OCI-LY3 (cell line): ENCODE data around the gene PICK1.
"Not testable (repeated sequence)": the region's sequence is repeated elsewhere in the genome, so short reads cannot be mapped to it uniquely, and the experiment has no call there.

Experiments used
- H2AFZ ChIP-seq: fragments of 200-600, 300-600 bp; shearing (Covaris generic); 2 replicates; pipeline ENCODE4 v1.6.0; 2014; ENCODE audit warnings: antibody characterized with exemption, low read depth, low read length
- H3K27ac ChIP-seq: fragments of 200-600, 300-600 bp; sonication (generic); 2 replicates; pipeline ENCODE4 v1.5.1; 2014; ENCODE audit warnings: mild to moderate bottlenecking, low read length, moderate library complexity, mixed read lengths
- H3K27me3 ChIP-seq: fragments of 200-600, 300-600 bp; sonication (generic); 2 replicates; pipeline ENCODE4 v1.6.1; 2014; ENCODE audit warnings: low read depth, low read length, mixed read lengths
- H3K36me3 ChIP-seq: fragments of 200-600, 300-600 bp; sonication (generic); replicated peaks from 2 replicates; pipeline ENCODE3; 2014; ENCODE audit warnings: low read depth, low read length, mixed read lengths
- H3K4me1 ChIP-seq: fragments of 300-600, 200-600 bp; sonication (generic); 2 replicates; pipeline ENCODE4 v1.6.1; 2014; ENCODE audit warnings: low read length, mixed read lengths
- H3K4me2 ChIP-seq: fragments of 200-600, 300-600 bp; sonication (generic); 2 replicates; pipeline ENCODE4 v1.6.1; 2014; ENCODE audit warnings: low read length, mixed read lengths
- H3K4me3 ChIP-seq: fragments of 300-600, 200-600 bp; sonication (generic); 2 replicates; pipeline ENCODE4 v1.5.1; 2014; ENCODE audit warnings: antibody characterized with exemption, mild to moderate bottlenecking, low read length, moderate library complexity
- H3K79me2 ChIP-seq: fragments of 300-600, 200-600 bp; shearing (Covaris generic); 2 replicates; pipeline ENCODE4 v1.6.1; 2014; ENCODE audit warnings: mild to moderate bottlenecking, low read length, mixed read lengths
- H3K9ac ChIP-seq: fragments of 300-600, 200-600 bp; shearing (Covaris generic); 2 replicates; pipeline ENCODE4 v1.6.0; 2014; ENCODE audit warnings: mild to moderate bottlenecking, low read length, moderate library complexity
- H3K9me3 ChIP-seq: fragments of 200-600, 300-600 bp; shearing (Covaris generic); 2 replicates; pipeline ENCODE4 v1.6.1; 2014; ENCODE audit warnings: low read length, mixed read lengths; ENCODE audit not compliant: insufficient read depth
- H4K20me1 ChIP-seq: fragments of 200-600, 300-600 bp; sonication (generic); 2 replicates; pipeline ENCODE4 v1.6.1; 2016; ENCODE audit warnings: low read length, mixed read lengths; ENCODE audit not compliant: insufficient read depth
- EZH2phosphoT487 ChIP-seq: fragments of 200-600 bp; shearing (Covaris generic); IDR thresholded peaks from 2 replicates; pipeline ENCODE4 v1.6.1; 2018; ENCODE audit warnings: antibody characterized with exemption, mixed run types, low read depth
- TF ChIP-seq, protein P1 (sequence below): fragments of 200-600, 300-600 bp; sonication (generic); IDR thresholded peaks from 2 replicates; pipeline ENCODE4 v1.5.1; 2014; ENCODE audit warnings: antibody characterized with exemption, low read length, low read depth

The PICK1 gene

DNA sequence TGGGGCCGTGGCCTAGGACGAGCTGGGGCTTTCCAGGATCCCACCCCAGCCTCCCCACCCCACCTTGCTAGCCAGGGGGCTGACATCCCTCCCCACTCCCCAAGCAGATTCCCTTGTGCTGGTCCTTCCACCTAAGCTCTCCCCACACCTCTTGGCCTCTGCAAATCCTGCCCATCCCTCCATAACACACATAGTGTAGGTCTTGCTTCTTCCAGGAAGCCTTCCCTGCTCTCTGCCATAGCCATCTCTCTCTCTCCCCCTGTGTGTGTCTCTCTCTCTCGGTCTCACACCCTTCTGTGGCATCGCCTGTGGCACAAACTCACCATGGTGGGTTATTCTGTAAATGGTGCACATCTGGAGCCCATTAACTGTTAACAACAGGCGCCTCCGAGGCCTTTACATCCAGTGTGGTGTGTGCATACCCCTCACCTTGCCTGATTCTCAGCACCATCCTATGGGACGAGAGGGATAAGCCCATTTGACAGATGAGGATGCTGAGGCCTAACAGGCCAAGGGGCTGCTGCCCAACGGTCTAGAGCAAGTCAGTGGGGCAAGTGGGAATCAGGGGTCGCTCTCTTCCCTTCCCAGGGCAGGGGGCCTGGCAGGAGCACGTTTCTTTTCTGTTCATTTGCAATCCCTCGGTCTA lies 22.2 kb upstream of the PICK1 start:
- peak overlapping the region; percentile 55 for H3K4me2 ChIP-seq

DNA sequence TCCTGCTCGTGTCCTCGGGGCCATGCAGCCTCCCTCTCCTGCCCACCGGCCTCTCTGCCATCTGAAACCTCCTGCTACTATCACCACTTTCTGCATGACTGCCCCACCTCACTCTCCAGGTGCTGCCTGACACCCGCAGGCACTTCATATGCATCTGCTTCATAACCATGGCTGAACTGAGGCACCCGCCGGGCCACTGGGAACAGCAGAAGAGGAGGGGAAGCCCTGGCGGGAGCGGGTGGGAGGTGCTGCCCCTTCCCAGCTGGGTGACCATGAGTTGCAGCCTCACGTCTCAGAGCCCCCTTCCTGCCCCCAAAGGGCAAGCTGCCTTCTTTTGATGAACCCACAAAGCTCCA lies 21.7 kb upstream of the PICK1 start:
- H3K4me3 ChIP-seq, result no peak overlapping the region
- peaks cover 20% of the 10 kb centered on the region for H3K4me1 ChIP-seq
- H3K9ac ChIP-seq, result no peak overlapping the region
- H3K4me2 ChIP-seq, result peak overlapping the region; percentile 23; the same call in 1 of the 2 replicates
- no peak for TF ChIP-seq EZH2phosphoT487
- TF ChIP-seq, protein P1, sequence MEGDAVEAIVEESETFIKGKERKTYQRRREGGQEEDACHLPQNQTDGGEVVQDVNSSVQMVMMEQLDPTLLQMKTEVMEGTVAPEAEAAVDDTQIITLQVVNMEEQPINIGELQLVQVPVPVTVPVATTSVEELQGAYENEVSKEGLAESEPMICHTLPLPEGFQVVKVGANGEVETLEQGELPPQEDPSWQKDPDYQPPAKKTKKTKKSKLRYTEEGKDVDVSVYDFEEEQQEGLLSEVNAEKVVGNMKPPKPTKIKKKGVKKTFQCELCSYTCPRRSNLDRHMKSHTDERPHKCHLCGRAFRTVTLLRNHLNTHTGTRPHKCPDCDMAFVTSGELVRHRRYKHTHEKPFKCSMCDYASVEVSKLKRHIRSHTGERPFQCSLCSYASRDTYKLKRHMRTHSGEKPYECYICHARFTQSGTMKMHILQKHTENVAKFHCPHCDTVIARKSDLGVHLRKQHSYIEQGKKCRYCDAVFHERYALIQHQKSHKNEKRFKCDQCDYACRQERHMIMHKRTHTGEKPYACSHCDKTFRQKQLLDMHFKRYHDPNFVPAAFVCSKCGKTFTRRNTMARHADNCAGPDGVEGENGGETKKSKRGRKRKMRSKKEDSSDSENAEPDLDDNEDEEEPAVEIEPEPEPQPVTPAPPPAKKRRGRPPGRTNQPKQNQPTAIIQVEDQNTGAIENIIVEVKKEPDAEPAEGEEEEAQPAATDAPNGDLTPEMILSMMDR, result no peak
- no peaks in the 10 kb centered on the region for H3K9me3 ChIP-seq
- peak overlapping the region; percentile 57; the same call in 1 of the 2 replicates for H2AFZ ChIP-seq
- H3K79me2 ChIP-seq, result no peaks in the 10 kb centered on the region
- H3K27me3 ChIP-seq, result no peaks in the 10 kb centered on the region
- H3K27ac ChIP-seq, result no peak overlapping the region
- no peaks in the 10 kb centered on the region for H3K36me3 ChIP-seq
- H4K20me1 ChIP-seq, result no peaks in the 10 kb centered on the region

More for the DNA sequence above, 22.2 kb upstream of the PICK1 start:
- H3K36me3 ChIP-seq, result no peaks in the 10 kb centered on the region
- H3K4me3 ChIP-seq, result 0 out of 2 replicates have a peak overlapping the region, but pooled peaks have one; percentile 8
- H3K4me1 ChIP-seq, result peaks cover 20% of the 10 kb centered on the region
- H3K27me3 ChIP-seq, result 0 out of 2 replicates have a peak, but pooled peaks cover 2% of the 10 kb centered on the region
- TF ChIP-seq, protein P1, result no peak
- TF ChIP-seq EZH2phosphoT487, result no peak
- no peaks in the 10 kb centered on the region for H3K9me3 ChIP-seq
- H3K27ac ChIP-seq, result no peak overlapping the region
- peak overlapping the region; percentile 57 for H2AFZ ChIP-seq
- H3K79me2 ChIP-seq, result no peaks in the 10 kb centered on the region
- H4K20me1 ChIP-seq, result no peaks in the 10 kb centered on the region
- H3K9ac ChIP-seq, result peak overlapping the region; percentile 13; the same call in 1 of the 2 replicates

DNA sequence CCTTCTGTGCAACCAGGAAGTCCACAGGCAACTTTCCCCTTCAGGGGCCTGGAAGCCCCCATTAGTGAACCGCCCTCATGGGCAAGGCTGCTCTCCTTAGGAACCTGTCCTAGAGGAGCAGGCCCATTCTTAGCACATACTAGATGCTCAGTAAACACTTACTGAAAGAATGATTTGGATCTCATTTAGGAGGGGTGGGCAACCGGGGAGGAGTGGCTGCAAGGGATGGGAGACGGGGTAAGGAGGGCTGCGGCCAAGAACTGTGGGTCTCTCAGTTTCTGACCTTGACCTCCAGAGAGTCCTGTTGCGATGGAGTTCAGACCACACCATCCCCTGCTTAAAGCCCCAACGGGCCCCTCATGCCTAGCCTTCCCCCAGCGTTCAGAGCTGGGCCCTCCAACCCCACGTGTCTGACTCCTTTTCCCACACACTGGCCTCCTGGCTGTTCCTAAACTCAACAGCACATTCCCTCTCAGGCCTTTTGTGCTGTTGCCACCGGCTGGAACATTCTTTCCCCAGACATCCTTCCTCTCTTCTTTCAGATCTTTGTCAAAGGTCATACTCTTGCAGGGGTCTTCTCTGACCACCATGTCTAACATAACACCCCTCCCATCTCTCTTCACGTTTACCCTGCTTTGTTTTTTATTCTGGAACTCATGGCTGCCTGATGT lies 20.7 kb upstream of the PICK1 start:
- Histone ChIP-seq H3K9ac (no peak overlapping the region), H3K27me3 (no peaks in the 10 kb centered on the region), H2AFZ (no peak overlapping the region), H3K4me3 (no peak overlapping the region), H4K20me1 (no peaks in the 10 kb centered on the region), H3K36me3 (no peaks in the 10 kb centered on the region), H3K9me3 (no peaks in the 10 kb centered on the region), H3K4me2 (no peak overlapping the region), H3K4me1 (peaks cover 20% of the 10 kb centered on the region), H3K79me2 (no peaks in the 10 kb centered on the region), H3K27ac (no peak overlapping the region)
- no peak for TF ChIP-seq EZH2phosphoT487
- TF ChIP-seq, protein P1, result no peak

- not testable (repeated sequence) for H3K4me3 ChIP-seq, H4K20me1 ChIP-seq, H3K9me3 ChIP-seq, H2AFZ ChIP-seq, H3K36me3 ChIP-seq, H3K79me2 ChIP-seq, H3K4me2 ChIP-seq, H3K9ac ChIP-seq, H3K27ac ChIP-seq, H3K27me3 ChIP-seq
- peaks cover 20% of the 10 kb centered on the region for H3K4me1 ChIP-seq
Observed at GRCh38 chr22:38037367-38038150, 19.6 kb upstream of the PICK1 start.
